ENCODE measurements around the gene PRKCZ. TPM values are rescaled to one million over a fixed set of nuclear protein-coding genes. Genes with fewer than 3 reads are reported as not detected.

Gene PRKCZ
- total and polyA plus RNA-seq, 2 experiments from 2014 or later = 26.2 to 36.9 TPM

GRCh38 chr1:2234762-2235113 lies 184.5 kb downstream of the PRKCZ start:
- Histone ChIP-seq H3K36me3 (ENCODE audit: insufficient read depth) (no peaks in the 10 kb centered on the region), H3F3A (replicated peaks; ENCODE audit: low read depth) (peaks cover 13% of the 10 kb centered on the region; the same call in 1 of the 2 replicates), H3K27ac (ENCODE audit: low read depth) (0 out of 2 replicates have a peak overlapping the region, but pooled peaks have one; percentile 55), H3K4me3 (no peak overlapping the region), H3K79me2 (replicated peaks; ENCODE audit: insufficient read depth) (peaks cover 100% of the 10 kb centered on the region), H3K4me1 (ENCODE audit: insufficient read depth) (peaks cover 37% of the 10 kb centered on the region; the same call in 1 of the 2 replicates), H3K4me2 (no peak overlapping the region), H4K20me1 (replicated peaks; ENCODE audit: insufficient read depth) (peaks cover 86% of the 10 kb centered on the region), H3K9me2 (ENCODE audit: insufficient read depth) (no peaks in the 10 kb centered on the region), H3K27me3 (ENCODE audit: insufficient read depth) (no peaks in the 10 kb centered on the region), H2AFZ (no peak overlapping the region)
- Mint-ChIP-seq H3K36me3 (ENCODE audit: low read depth) (peaks cover 4% of the 10 kb centered on the region; the same call in 1 of the 3 replicates), H3K4me3 (no peak overlapping the region), H3K4me1 (peaks cover 68% of the 10 kb centered on the region), H3K27ac (no peak overlapping the region), H3K9me3 (no peaks in the 10 kb centered on the region; the same call in 2 of the 3 replicates), H3K27me3 (ENCODE audit: insufficient read depth, low read depth, poor library complexity) (peaks cover 14% of the 10 kb centered on the region)
- TF ChIP-seq ETS1 (IDR thresholded peaks at IDR 0.05) (no peak), ZNF331 (CRISPR knock-in tag; IDR thresholded peaks at IDR 0.05; ENCODE audit: low read depth) (no peak)
- DNase-seq (ENCODE audit: low spot score) = peak; percentile 0
- no peak for ATAC-seq

Other genes starting within 250 kb of the PRKCZ start
- gene GNB1, start 159.3 kb upstream of the PRKCZ start, total RNA-seq (2014; rRNA removed; shearing (Covaris generic)) = 138 and 147 TPM in 2 replicates
- 65.4 and 78.6 TPM in 2 replicates for gene GNB1, start 159.3 kb upstream of the PRKCZ start, polyA plus RNA-seq (2016; fragmentation: Nextera tagmentation; extraction: Ambion mirVana)
- 0.82 and 0.87 TPM in 2 replicates for gene CALML6, start 135.2 kb upstream of the PRKCZ start, total RNA-seq (2014; rRNA removed; shearing (Covaris generic))
- 0.42 TPM in 1 of 2 replicates, not detected in the other for gene CALML6, start 135.2 kb upstream of the PRKCZ start, polyA plus RNA-seq (2016; fragmentation: Nextera tagmentation; extraction: Ambion mirVana)
- 13.4 and 19.5 TPM in 2 replicates for gene TMEM52, start 131.1 kb upstream of the PRKCZ start, total RNA-seq (2014; rRNA removed; shearing (Covaris generic))
- gene TMEM52, start 131.1 kb upstream of the PRKCZ start, polyA plus RNA-seq (2016; fragmentation: Nextera tagmentation; extraction: Ambion mirVana) = 22.0 and 25.0 TPM in 2 replicates
- 0.16 TPM in 1 of 2 replicates, not detected in the other for gene CFAP74, start 46.6 kb upstream of the PRKCZ start, total RNA-seq (2014; rRNA removed; shearing (Covaris generic))
- gene CFAP74, start 46.6 kb upstream of the PRKCZ start, polyA plus RNA-seq (2016; fragmentation: Nextera tagmentation; extraction: Ambion mirVana) = 0.21 and 0.24 TPM in 2 replicates
- gene GABRD, start 31.1 kb upstream of the PRKCZ start, total RNA-seq (2014; rRNA removed; shearing (Covaris generic)) = 2.8 and 5.1 TPM in 2 replicates
- gene GABRD, start 31.1 kb upstream of the PRKCZ start, polyA plus RNA-seq (2016; fragmentation: Nextera tagmentation; extraction: Ambion mirVana) = 1.7 and 2.1 TPM in 2 replicates
- 54.3 and 79.1 TPM in 2 replicates for gene FAAP20, start 144.4 kb downstream of the PRKCZ start, total RNA-seq (2014; rRNA removed; shearing (Covaris generic))
- gene FAAP20, start 144.4 kb downstream of the PRKCZ start, polyA plus RNA-seq (2016; fragmentation: Nextera tagmentation; extraction: Ambion mirVana) = 167 and 173 TPM in 2 replicates
- gene SKI, start 177.9 kb downstream of the PRKCZ start, total RNA-seq (2014; rRNA removed; shearing (Covaris generic)) = 62.8 and 66.8 TPM in 2 replicates
- gene SKI, start 177.9 kb downstream of the PRKCZ start, polyA plus RNA-seq (2016; fragmentation: Nextera tagmentation; extraction: Ambion mirVana) = 9.3 and 10.4 TPM in 2 replicates